AG04449 (cell line): ENCODE measurements around the gene RASSF8.

Experiments
- CTCF ChIA-PET: fragments of 350-600 bp; formaldehyde crosslinking; extraction: SDS; loops from one replicate; lab custom pipeline; 2021; ENCODE audit warnings: antibody characterized with exemption; lab: Yijun Ruan, JAX
- POLR2A ChIA-PET: fragments of 400-600, 350-600 bp; formaldehyde crosslinking; extraction: SDS; loops from one replicate; lab custom pipeline; 2020; ENCODE audit warnings: antibody characterized with exemption, inconsistent platforms; lab: Yijun Ruan, JAX
- DNase-seq: peaks from one replicate; pipeline ENCODE4 v3.0.0-alpha.2; 2010; ENCODE audit warnings: low read depth, low spot score
- H3K4me3 ChIP-seq: 2 replicates; pipeline ENCODE4 v1.5.1; 2011; ENCODE audit warnings: low read depth, mild to moderate bottlenecking, control low read depth, low read length
- TF ChIP-seq, protein P1 (sequence below): IDR thresholded peaks from one replicate; pipeline ENCODE4 v1.5.1; 2011; ENCODE audit warnings: mild to moderate bottlenecking, moderate library complexity, low read length, control low read depth, inconsistent platforms; ENCODE audit not compliant: insufficient read depth; ENCODE audit errors: missing control alignments

The RASSF8 gene

GRCh38 chr12:25996677-25997076, 38.2 kb downstream of the RASSF8 start:
- CTCF ChIA-PET: no interaction called here
- DNase-seq: no peak
- TF ChIP-seq, protein P1, sequence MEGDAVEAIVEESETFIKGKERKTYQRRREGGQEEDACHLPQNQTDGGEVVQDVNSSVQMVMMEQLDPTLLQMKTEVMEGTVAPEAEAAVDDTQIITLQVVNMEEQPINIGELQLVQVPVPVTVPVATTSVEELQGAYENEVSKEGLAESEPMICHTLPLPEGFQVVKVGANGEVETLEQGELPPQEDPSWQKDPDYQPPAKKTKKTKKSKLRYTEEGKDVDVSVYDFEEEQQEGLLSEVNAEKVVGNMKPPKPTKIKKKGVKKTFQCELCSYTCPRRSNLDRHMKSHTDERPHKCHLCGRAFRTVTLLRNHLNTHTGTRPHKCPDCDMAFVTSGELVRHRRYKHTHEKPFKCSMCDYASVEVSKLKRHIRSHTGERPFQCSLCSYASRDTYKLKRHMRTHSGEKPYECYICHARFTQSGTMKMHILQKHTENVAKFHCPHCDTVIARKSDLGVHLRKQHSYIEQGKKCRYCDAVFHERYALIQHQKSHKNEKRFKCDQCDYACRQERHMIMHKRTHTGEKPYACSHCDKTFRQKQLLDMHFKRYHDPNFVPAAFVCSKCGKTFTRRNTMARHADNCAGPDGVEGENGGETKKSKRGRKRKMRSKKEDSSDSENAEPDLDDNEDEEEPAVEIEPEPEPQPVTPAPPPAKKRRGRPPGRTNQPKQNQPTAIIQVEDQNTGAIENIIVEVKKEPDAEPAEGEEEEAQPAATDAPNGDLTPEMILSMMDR: no peak
- no peak overlapping the region for H3K4me3 ChIP-seq
- POLR2A ChIA-PET: no interaction called here

GRCh38 chr12:25997201-25997963, 38.9 kb downstream of the RASSF8 start:
- no peak overlapping the region for H3K4me3 ChIP-seq
- peak; percentile 84 for DNase-seq
- TF ChIP-seq, protein P1: no peak
- CTCF ChIA-PET: interaction anchor here (0.8 to 1.3 kb wide), 2 partner anchors 32 to 561 kb away, joined by 3 to 4 read pairs; no protein-coding TSS in a partner anchor
- POLR2A ChIA-PET: interaction anchor here (1.1 kb wide), 1 partner anchor 39 kb away, joined by 4 read pairs; the partner anchor contains the start of gene RASSF8

DNA sequence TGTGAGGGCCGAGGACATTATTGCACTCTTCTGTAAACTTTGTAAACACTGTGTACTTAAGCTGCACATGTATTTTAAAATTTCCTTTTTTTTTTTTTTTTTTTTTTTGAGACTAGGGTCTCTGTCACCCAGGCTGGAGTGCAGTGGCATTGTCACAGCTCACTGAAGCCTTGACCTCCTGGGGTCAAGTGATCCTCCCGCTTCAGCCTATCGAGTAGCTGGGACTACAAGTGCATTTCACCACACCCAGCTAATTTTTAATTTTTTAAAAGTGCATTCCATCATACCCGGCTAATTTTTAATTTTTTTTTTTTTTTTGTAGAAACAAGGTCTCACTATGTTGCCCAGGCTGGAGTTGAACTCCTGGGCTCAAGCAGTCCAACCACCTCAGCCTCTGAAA, 42.4 kb downstream of the RASSF8 start:
- no peak for DNase-seq
- POLR2A ChIA-PET: no interaction called here
- no peak overlapping the region for H3K4me3 ChIP-seq
- TF ChIP-seq, protein P1: no peak
- CTCF ChIA-PET: interaction anchor here (1.1 to 1.6 kb wide), 3 partner anchors 9 to 30 kb away, joined by 3 to 6 read pairs (median 4); no protein-coding TSS in a partner anchor

- ChIA-PET CTCF (interaction anchor here (1.1 to 1.6 kb wide), 3 partner anchors 9 to 30 kb away, joined by 3 to 6 read pairs (median 4); no protein-coding TSS in a partner anchor), POLR2A (no interaction called here)
- H3K4me3 ChIP-seq: no peak overlapping the region
- TF ChIP-seq, protein P1: no peak
- no peak for DNase-seq
Measured at GRCh38 chr12:26001530-26001929, 43.0 kb downstream of the RASSF8 start.

GRCh38 chr12:26003065-26003464, 44.6 kb downstream of the RASSF8 start:
- POLR2A ChIA-PET: no interaction called here
- DNase-seq: no peak
- CTCF ChIA-PET: no interaction called here
- TF ChIP-seq, protein P1: no peak
- H3K4me3 ChIP-seq: no peak overlapping the region

DNA sequence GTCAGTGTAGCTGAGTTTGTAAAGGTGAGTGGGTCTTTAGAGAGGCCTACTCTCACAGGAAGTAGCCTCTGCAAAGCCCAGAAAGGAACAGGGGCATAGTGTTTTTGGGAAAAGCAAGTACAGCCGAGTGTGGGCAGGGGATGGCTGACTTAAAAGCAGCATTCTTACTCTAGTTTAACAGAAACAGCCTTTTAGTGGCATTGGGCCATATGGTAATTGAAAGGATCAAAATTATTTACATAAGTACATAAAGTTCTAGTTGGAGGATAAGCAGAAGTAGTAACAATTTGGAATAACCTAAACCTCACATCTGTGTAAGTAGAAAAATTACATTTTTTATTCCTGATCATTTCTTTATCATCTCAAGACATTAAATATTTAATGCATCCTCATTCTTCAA, 49.1 kb downstream of the RASSF8 start:
- ChIA-PET CTCF (no interaction called here), POLR2A (no interaction called here)
- TF ChIP-seq, protein P1: no peak
- DNase-seq: no peak
- no peak overlapping the region for H3K4me3 ChIP-seq
